HEK293T (cell line): ENCODE data around the gene EPHA5.

Source experiments
- CTCF ChIA-PET: fragments of 350-600 bp; formaldehyde crosslinking; extraction: SDS; loops from one replicate; lab custom pipeline; 2021; ENCODE audit warnings: antibody characterized with exemption, inconsistent platforms; lab: Yijun Ruan, JAX
- POLR2A ChIA-PET: fragments of 350-600 bp; formaldehyde crosslinking; extraction: SDS; loops from one replicate; lab custom pipeline; 2020; ENCODE audit warnings: antibody characterized with exemption, inconsistent platforms; lab: Yijun Ruan, JAX
- DNase-seq: peaks from one replicate; pipeline ENCODE4 v3.0.0; 2012; ENCODE audit warnings: mixed read lengths; ENCODE audit errors: extremely low spot score
- ARNT ChIP-seq: fragments of 450-650 bp; IDR thresholded peaks from 2 replicates; pipeline ENCODE4 v1.6.1; 2017; ENCODE audit warnings: mild to moderate bottlenecking
- BHLHE40 ChIP-seq: fragments of 450-650 bp; IDR thresholded peaks from 2 replicates; pipeline ENCODE4 v1.6.1; 2016; ENCODE audit warnings: mild to moderate bottlenecking, moderate library complexity, borderline replicate concordance
- CTBP1 ChIP-seq: fragments of 450-650 bp; IDR thresholded peaks from 2 replicates; pipeline ENCODE4 v1.6.1; 2016; ENCODE audit warnings: borderline replicate concordance
- ELF4 ChIP-seq: fragments of 450-650 bp; IDR thresholded peaks from 2 replicates; pipeline ENCODE4 v1.6.1; 2017; ENCODE audit warnings: antibody characterized with exemption
- FOXA1 ChIP-seq: fragments of 450-650 bp; IDR thresholded peaks from 2 replicates; pipeline ENCODE4 v1.6.1; 2016; ENCODE audit warnings: mild to moderate bottlenecking
- FOXK2 ChIP-seq: fragments of 450-650 bp; IDR thresholded peaks from 2 replicates; pipeline ENCODE4 v1.6.1; 2016; ENCODE audit warnings: mild to moderate bottlenecking
- FOXM1 ChIP-seq: fragments of 450-650 bp; IDR thresholded peaks from 2 replicates; pipeline ENCODE4 v1.6.1; 2017; ENCODE audit warnings: mild to moderate bottlenecking, borderline replicate concordance
- HDGF ChIP-seq: fragments of 450-650 bp; IDR thresholded peaks from 2 replicates; pipeline ENCODE4 v1.6.1; 2017; ENCODE audit warnings: antibody characterized with exemption, borderline replicate concordance
- L3MBTL2 ChIP-seq: fragments of 450-650 bp; conservative IDR thresholded peaks from 2 replicates; pipeline ENCODE4 v1.6.1; 2016; ENCODE audit warnings: mild to moderate bottlenecking
- LEF1 ChIP-seq: fragments of 450-650 bp; IDR thresholded peaks from 2 replicates; pipeline ENCODE4 v1.6.1; 2017; ENCODE audit warnings: mild to moderate bottlenecking, borderline replicate concordance
- NFRKB ChIP-seq: fragments of 450-650 bp; IDR thresholded peaks from 2 replicates; pipeline ENCODE4 v1.6.1; 2016; ENCODE audit warnings: mild to moderate bottlenecking, moderate library complexity
- PKNOX1 ChIP-seq: fragments of 450-650 bp; IDR thresholded peaks from 2 replicates; pipeline ENCODE4 v1.6.1; 2016
- SP1 ChIP-seq: fragments of 450-650 bp; IDR thresholded peaks from 2 replicates; pipeline ENCODE4 v1.6.1; 2017
- SUZ12 ChIP-seq: fragments of 450-650 bp; IDR thresholded peaks from 2 replicates; pipeline ENCODE4 v1.6.1; 2016; ENCODE audit warnings: mild to moderate bottlenecking
- TARDBP ChIP-seq: fragments of 450-650 bp; IDR thresholded peaks from 2 replicates; pipeline ENCODE4 v1.6.1; 2016
- ZNF384 ChIP-seq: fragments of 450-650 bp; IDR thresholded peaks from 2 replicates; pipeline ENCODE4 v1.6.1; 2016

The EPHA5 gene

DNA sequence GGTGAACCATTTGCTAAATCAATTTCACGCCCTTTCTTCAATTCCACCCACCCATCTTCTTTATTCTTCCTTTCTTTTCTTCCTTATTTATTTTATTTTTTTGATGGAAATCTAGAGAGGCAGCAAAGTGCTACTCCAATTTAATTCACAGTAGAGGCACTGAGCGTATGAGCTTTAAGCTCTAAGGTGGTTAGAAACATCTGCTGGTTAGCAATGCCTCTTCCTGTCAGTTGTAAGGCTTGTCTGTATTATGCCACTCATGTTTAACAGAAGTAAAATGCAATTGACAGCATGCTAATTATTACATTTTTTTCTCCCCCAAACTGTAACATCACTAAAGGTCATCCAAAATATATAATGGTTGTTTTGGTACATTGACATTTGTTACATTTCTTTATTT is 103.8 kb downstream of the EPHA5 start:
- CTCF ChIA-PET, result no interaction called here
- no peak for DNase-seq
- POLR2A ChIA-PET, result no interaction called here
- TF ChIP-seq SP1, result no peak
- no peak for TF ChIP-seq TARDBP
- TF ChIP-seq SUZ12, result no peak
- TF ChIP-seq BHLHE40, result no peak
- no peak for TF ChIP-seq HDGF
- no peak for TF ChIP-seq NFRKB
- TF ChIP-seq PKNOX1, result no peak
- no peak for TF ChIP-seq ZNF384
- no peak for TF ChIP-seq CTBP1
- no peak for TF ChIP-seq ELF4
- TF ChIP-seq L3MBTL2, result no peak
- TF ChIP-seq FOXA1, result no peak
- TF ChIP-seq FOXK2, result no peak

DNA sequence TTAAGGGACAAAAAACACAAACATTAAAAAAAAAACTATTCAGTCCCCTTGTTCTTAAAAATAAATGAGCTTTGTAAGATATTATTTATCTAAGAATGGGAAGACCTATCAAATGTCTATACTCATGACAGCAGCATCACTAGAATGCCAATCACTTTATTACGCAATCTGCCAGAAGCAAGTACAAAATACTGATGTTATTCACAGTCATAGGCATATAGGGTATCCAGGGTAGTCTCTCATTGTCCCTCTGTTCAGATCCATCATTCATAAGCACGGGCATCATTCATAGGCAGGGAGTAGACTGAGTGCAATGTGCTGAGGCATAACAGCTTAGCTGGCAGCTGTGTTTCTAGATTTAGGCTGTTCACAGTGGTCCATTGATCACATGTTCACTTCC is 109.1 kb downstream of the EPHA5 start:
- CTCF ChIA-PET, result no interaction called here
- TF ChIP-seq L3MBTL2 (no peak), NFRKB (no peak), LEF1 (no peak), FOXK2 (no peak), FOXM1 (no peak), ELF4 (no peak), BHLHE40 (no peak), ZNF384 (no peak), FOXA1 (no peak), TARDBP (no peak), HDGF (no peak), ARNT (no peak), PKNOX1 (no peak)
- no peak for DNase-seq
- POLR2A ChIA-PET, result no interaction called here

- no peak for TF ChIP-seq ELF4
- TF ChIP-seq ARNT, result no peak
- TF ChIP-seq TARDBP, result no peak
- TF ChIP-seq SUZ12, result no peak
- no peak for TF ChIP-seq FOXK2
- no peak for TF ChIP-seq FOXM1
- no peak for TF ChIP-seq HDGF
- TF ChIP-seq SP1, result no peak
- TF ChIP-seq FOXA1, result no peak
- TF ChIP-seq L3MBTL2, result no peak
- TF ChIP-seq BHLHE40, result no peak
- no peak for TF ChIP-seq NFRKB
- no peak for TF ChIP-seq PKNOX1
- TF ChIP-seq CTBP1, result no peak
- no peak for TF ChIP-seq ZNF384
- TF ChIP-seq LEF1, result no peak
- DNase-seq, result no peak
- ChIA-PET CTCF (no interaction called here), POLR2A (no interaction called here)
Observed at GRCh38 chr4:65559270-65559669, 111.0 kb downstream of the EPHA5 start.

DNA sequence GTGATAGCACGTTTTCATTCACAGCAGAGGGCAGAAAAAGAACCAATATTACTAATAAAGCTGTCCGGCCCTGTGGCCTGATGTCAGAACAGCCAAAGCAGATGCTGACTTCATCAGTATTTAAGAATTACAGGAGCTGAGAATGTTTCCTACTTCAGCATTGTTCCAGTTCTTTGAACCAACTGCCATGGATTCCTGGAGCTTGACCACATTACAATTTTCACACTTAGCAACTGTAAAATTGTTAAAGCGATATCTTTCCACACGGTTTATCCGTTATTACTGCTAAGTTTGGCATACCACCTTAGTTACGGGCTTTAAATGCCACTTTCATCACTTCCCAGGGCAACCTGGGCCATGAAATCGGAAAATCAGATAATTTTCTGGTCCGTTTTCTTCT is 118.2 kb downstream of the EPHA5 start:
- DNase-seq, result no peak
- ChIA-PET POLR2A (no interaction called here), CTCF (no interaction called here)
- TF ChIP-seq FOXK2, result no peak
- no peak for TF ChIP-seq ELF4
- no peak for TF ChIP-seq FOXA1
- no peak for TF ChIP-seq BHLHE40
- no peak for TF ChIP-seq TARDBP
- TF ChIP-seq HDGF, result no peak
- no peak for TF ChIP-seq FOXM1

GRCh38 chr4:65550500-65550899 is 119.8 kb downstream of the EPHA5 start:
- ChIA-PET CTCF (no interaction called here), POLR2A (no interaction called here)
- TF ChIP-seq FOXK2 (no peak), PKNOX1 (no peak), BHLHE40 (no peak), L3MBTL2 (no peak), NFRKB (no peak), FOXM1 (no peak), HDGF (no peak)
- DNase-seq, result no peak

DNA sequence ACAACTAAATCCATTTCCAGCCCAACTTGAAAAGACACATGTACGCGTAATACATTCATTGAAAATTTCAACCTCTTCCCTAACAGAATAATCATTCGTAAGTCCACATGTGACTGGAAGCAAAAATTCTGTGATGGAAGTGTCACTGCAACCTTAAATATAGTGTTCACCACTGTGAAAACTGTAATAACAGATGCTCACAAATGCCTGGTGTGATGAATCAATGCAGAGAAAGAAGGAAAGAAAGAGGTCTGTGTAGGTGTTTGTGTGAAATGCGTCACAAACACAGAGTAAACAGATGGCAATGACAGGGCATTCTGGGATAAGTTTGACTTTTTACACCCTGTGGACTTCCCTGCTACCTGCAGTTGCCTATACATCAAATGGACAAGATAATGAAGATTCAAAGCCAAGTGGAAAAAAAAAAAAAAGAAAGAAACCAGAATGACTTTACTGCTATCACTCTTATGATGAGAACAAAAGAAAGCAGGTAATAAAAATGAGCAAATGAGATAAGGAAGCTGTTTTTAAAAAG is 123.3 kb downstream of the EPHA5 start:
- POLR2A ChIA-PET, result no interaction called here
- TF ChIP-seq CTBP1 (no peak), SP1 (no peak), L3MBTL2 (no peak), SUZ12 (no peak), NFRKB (no peak), ELF4 (no peak), BHLHE40 (no peak), ARNT (no peak), ZNF384 (no peak), TARDBP (no peak), LEF1 (no peak), FOXA1 (no peak), PKNOX1 (no peak)

More for the DNA sequence above, 123.3 kb downstream of the EPHA5 start:
- CTCF ChIA-PET, result no interaction called here
- DNase-seq, result no peak
